ENCODE results near the gene HILPDA. TPM values are rescaled to one million over a fixed set of nuclear protein-coding genes. Genes with fewer than 3 reads are reported as not detected.

Gene HILPDA
- total RNA-seq, 2 donors from 2014 or later = 26.5 to 37.9 TPM

DNA sequence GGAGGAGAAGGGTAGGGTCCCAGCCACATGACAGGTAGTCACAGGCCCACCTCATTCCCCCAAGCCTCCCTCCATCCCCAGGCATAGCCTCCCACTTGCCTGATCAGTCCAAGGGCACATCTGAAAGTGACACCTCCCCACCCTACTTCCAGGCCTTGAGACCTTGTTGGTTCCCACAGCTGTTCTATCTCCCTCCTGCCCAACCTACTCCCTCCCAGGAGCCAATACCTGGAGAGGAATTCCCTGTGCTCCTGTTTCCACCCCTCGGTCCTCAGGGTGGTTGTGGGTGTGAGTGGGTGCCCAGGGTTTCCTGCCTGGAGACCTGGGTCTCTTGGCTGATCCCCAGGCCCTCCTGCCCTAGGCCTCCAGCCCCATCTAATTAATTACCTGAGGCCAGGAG, 34.3 kb upstream of the HILPDA start:
- H3K27ac Mint-ChIP-seq = no peak overlapping the region
- H3K4me1 Mint-ChIP-seq = no peaks in the 10 kb centered on the region
- peaks cover 39% of the 10 kb centered on the region for H3K27me3 Mint-ChIP-seq (ENCODE audit: insufficient read depth)
- Histone ChIP-seq H3K4me1 (ENCODE audit: control insufficient read depth, insufficient read depth, low read length) (no peaks in the 10 kb centered on the region), H3K27ac (ENCODE audit: low read depth, low read length) (no peak overlapping the region), H3K4me3 (ENCODE audit: low read length) (no peak overlapping the region), H3K27me3 (ENCODE audit: control insufficient read depth, insufficient read depth, low read length, poor library complexity, severe bottlenecking) (peaks cover 25% of the 10 kb centered on the region), H3K36me3 (ENCODE audit: control insufficient read depth, insufficient read depth, low read length) (no peaks in the 10 kb centered on the region), H3K9me3 (ENCODE audit: control insufficient read depth, low read length) (no peaks in the 10 kb centered on the region), H3K9ac (ENCODE audit: extremely low read depth, low read length, poor library complexity, severe bottlenecking) (no peak overlapping the region)
- H3K4me3 Mint-ChIP-seq = no peak overlapping the region
- no peaks in the 10 kb centered on the region for H3K36me3 Mint-ChIP-seq (ENCODE audit: low read depth)
- TF ChIP-seq, protein P1, sequence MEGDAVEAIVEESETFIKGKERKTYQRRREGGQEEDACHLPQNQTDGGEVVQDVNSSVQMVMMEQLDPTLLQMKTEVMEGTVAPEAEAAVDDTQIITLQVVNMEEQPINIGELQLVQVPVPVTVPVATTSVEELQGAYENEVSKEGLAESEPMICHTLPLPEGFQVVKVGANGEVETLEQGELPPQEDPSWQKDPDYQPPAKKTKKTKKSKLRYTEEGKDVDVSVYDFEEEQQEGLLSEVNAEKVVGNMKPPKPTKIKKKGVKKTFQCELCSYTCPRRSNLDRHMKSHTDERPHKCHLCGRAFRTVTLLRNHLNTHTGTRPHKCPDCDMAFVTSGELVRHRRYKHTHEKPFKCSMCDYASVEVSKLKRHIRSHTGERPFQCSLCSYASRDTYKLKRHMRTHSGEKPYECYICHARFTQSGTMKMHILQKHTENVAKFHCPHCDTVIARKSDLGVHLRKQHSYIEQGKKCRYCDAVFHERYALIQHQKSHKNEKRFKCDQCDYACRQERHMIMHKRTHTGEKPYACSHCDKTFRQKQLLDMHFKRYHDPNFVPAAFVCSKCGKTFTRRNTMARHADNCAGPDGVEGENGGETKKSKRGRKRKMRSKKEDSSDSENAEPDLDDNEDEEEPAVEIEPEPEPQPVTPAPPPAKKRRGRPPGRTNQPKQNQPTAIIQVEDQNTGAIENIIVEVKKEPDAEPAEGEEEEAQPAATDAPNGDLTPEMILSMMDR (conservative IDR thresholded peaks at IDR 0.05) = no peak
- DNase-seq = no peak
- 100% methylated on average over 1 of the region's 1 CpG; no CpG with 5 or more reads in 1 of the 2 experiments for WGBS, 2 experiments (ENCODE audit: insufficient coverage in 1 of 2, insufficient read length in 1 of 2)
- H3K9me3 Mint-ChIP-seq = no peaks in the 10 kb centered on the region

DNA sequence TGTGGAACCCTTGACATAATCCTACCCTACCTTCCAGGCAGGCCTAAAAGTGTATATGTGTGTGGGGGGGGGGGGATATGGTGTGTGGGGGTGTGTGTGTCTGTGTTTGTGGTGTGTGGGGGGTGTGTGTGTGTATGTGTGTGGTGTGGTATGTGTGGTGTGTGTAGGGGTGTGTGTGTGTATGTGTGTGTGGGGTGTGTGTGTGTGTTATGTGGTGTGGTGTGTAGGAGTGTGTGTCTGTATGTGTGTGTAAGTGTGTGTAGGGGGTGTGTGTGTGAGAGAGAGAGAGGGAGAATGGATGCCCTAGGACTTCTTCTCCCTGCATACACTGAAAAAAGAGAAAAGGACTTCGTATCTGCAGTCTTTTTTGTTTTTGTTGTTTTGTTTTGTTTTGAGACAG, 33.6 kb upstream of the HILPDA start:
- Histone ChIP-seq H3K36me3 (ENCODE audit: control insufficient read depth, insufficient read depth, low read length) (no peaks in the 10 kb centered on the region), H3K4me1 (ENCODE audit: control insufficient read depth, insufficient read depth, low read length) (no peaks in the 10 kb centered on the region), H3K27ac (ENCODE audit: low read depth, low read length) (no peak overlapping the region), H3K9me3 (ENCODE audit: control insufficient read depth, low read length) (no peaks in the 10 kb centered on the region), H3K27me3 (ENCODE audit: control insufficient read depth, insufficient read depth, low read length, poor library complexity, severe bottlenecking) (peaks cover 21% of the 10 kb centered on the region), H3K9ac (ENCODE audit: extremely low read depth, low read length, poor library complexity, severe bottlenecking) (no peak overlapping the region), H3K4me3 (ENCODE audit: low read length) (no peak overlapping the region)
- TF ChIP-seq, protein P1 (conservative IDR thresholded peaks at IDR 0.05) = no peak
- no peaks in the 10 kb centered on the region for H3K9me3 Mint-ChIP-seq
- peaks cover 32% of the 10 kb centered on the region for H3K27me3 Mint-ChIP-seq (ENCODE audit: insufficient read depth)
- no peaks in the 10 kb centered on the region for H3K36me3 Mint-ChIP-seq (ENCODE audit: low read depth)
- WGBS, 2 experiments (ENCODE audit: insufficient coverage in 1 of 2, insufficient read length in 1 of 2) = 60% methylated on average over 1 of the region's 1 CpG; no CpG with 5 or more reads in 1 of the 2 experiments
- H3K4me1 Mint-ChIP-seq = no peaks in the 10 kb centered on the region
- H3K4me3 Mint-ChIP-seq = no peak overlapping the region
- no peak for DNase-seq
- no peak overlapping the region for H3K27ac Mint-ChIP-seq

- H3K4me1 ChIP-seq (ENCODE audit: control insufficient read depth, insufficient read depth, low read length) = no peaks in the 10 kb centered on the region
- H3K36me3 ChIP-seq (ENCODE audit: control insufficient read depth, insufficient read depth, low read length) = no peaks in the 10 kb centered on the region
- Mint-ChIP-seq H3K9me3 (no peaks in the 10 kb centered on the region), H3K27me3 (ENCODE audit: insufficient read depth) (peaks cover 30% of the 10 kb centered on the region), H3K4me1 (no peaks in the 10 kb centered on the region), H3K36me3 (ENCODE audit: low read depth) (no peaks in the 10 kb centered on the region), H3K4me3 (no peak overlapping the region), H3K27ac (no peak overlapping the region)
- H3K9ac ChIP-seq (ENCODE audit: extremely low read depth, low read length, poor library complexity, severe bottlenecking) = no peak overlapping the region
- TF ChIP-seq, protein P1 (conservative IDR thresholded peaks at IDR 0.05) = no peak
- no peak for DNase-seq
- no peak overlapping the region for H3K4me3 ChIP-seq (ENCODE audit: low read length)
- WGBS, 2 experiments (ENCODE audit: insufficient coverage in 1 of 2, insufficient read length in 1 of 2) = 77 to 91% methylated on average over 2 to 3 of the region's 3 CpGs
- no peaks in the 10 kb centered on the region for H3K9me3 ChIP-seq (ENCODE audit: control insufficient read depth, low read length)
- H3K27me3 ChIP-seq (ENCODE audit: control insufficient read depth, insufficient read depth, low read length, poor library complexity, severe bottlenecking) = peaks cover 19% of the 10 kb centered on the region
- no peak overlapping the region for H3K27ac ChIP-seq (ENCODE audit: low read depth, low read length)
Measured at GRCh38 chr7:128422842-128423241, 32.8 kb upstream of the HILPDA start.
